AG09309 (cell line): ENCODE measurements around the gene MAPKAP1.

Experiments used
- DNase-seq: peaks from one replicate; pipeline ENCODE4 v3.0.0-alpha.2; 2010; ENCODE audit warnings: low read depth
- H3K4me3 ChIP-seq: 2 replicates; pipeline ENCODE4 v1.5.1; 2011; ENCODE audit warnings: mild to moderate bottlenecking, low read depth, low read length, moderate library complexity; ENCODE audit not compliant: control insufficient read depth
- TF ChIP-seq, protein P1 (sequence below): IDR thresholded peaks from 2 replicates; pipeline ENCODE4 v1.5.1; 2011; ENCODE audit warnings: mild to moderate bottlenecking, low read depth, low read length, inconsistent platforms; ENCODE audit not compliant: insufficient read depth, control insufficient read depth; ENCODE audit errors: missing control alignments

Gene MAPKAP1

DNA sequence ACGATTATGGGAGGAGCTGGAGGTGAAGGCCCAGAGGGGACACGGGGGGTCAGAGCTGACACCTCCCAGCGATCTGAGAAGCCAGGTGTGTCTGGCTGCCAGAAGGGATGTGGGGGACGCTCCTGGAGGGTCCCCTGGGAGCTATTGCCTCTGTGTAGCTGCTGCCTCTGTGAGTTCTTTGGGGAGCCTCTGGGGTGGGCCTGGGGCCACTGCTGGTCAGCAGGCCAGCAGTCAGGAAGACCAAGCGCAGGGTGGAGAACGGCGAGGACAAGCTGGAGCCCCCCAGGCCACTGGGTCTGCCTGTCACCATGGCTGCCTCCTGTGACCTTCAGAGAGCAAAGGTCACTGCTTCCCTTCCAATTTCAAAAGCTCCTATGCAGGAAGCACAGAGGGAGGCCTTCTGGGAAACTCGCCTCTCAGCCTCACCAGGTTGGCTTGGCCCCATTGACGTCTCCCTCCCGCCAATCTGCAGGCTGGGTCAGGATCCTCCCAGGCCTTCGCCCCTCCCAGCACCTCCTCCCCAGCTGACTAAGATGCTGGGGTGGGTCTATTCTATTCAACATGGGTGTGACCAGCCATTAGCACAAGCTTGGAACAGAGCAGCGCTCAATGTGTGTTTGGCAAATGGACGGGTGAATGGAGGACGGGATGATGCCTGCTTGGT is 319.0 kb downstream of the MAPKAP1 start:
- TF ChIP-seq, protein P1, sequence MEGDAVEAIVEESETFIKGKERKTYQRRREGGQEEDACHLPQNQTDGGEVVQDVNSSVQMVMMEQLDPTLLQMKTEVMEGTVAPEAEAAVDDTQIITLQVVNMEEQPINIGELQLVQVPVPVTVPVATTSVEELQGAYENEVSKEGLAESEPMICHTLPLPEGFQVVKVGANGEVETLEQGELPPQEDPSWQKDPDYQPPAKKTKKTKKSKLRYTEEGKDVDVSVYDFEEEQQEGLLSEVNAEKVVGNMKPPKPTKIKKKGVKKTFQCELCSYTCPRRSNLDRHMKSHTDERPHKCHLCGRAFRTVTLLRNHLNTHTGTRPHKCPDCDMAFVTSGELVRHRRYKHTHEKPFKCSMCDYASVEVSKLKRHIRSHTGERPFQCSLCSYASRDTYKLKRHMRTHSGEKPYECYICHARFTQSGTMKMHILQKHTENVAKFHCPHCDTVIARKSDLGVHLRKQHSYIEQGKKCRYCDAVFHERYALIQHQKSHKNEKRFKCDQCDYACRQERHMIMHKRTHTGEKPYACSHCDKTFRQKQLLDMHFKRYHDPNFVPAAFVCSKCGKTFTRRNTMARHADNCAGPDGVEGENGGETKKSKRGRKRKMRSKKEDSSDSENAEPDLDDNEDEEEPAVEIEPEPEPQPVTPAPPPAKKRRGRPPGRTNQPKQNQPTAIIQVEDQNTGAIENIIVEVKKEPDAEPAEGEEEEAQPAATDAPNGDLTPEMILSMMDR: no peak

More for the DNA sequence above, 319.0 kb downstream of the MAPKAP1 start:
- H3K4me3 ChIP-seq: no peak overlapping the region
- no peak for DNase-seq
